NCI-H128 (cell line): ENCODE results near the gene HNRNPUL1.
"Not testable (repeated sequence)": the region's sequence is repeated elsewhere in the genome, so short reads cannot be mapped to it uniquely, and the experiment has no call there.

ENCODE experiments used
- DNase-seq: peaks from one replicate; lab custom pipeline; 2025; ENCODE audit not compliant: unreplicated experiment; lab: John Stamatoyannopoulos, UW

The HNRNPUL1 gene

GRCh38 chr19:41324231-41324702, 60.1 kb downstream of the HNRNPUL1 start:
- no peak for DNase-seq

DNA sequence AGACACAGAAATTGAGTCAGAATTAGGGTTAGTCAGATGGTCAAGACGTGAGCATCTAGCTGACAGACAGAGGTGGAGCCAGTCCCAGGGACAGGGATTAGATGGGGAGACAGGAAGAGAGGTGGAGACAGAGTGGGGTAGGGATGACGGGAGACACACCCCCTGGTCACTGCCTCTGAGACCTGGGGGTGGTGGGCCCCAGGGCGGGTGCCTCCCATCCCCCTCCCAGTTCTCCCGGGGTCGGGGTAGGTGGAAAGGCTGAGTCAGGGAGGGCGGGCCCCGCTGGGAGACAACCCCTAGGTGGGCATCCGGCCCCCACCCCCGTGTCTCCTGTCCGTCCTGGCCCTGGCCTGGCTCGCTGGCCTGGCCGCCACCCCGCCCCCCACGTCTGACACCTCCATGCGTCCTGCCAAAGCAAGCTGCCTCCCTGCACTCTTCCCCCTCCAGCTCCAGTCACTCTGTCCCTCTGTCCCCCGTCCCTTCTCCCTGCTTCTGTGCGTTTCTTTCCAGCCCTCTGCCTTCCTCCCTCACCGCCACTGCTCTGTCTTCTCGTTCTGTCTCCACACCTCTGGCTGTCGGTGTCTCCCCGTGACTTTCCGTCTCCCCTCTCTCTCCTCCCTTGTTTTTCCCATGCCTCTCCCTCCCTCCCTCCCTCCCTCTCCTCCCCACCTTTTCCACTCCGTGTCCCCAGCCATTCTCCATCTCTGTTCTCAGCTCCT, 60.9 kb downstream of the HNRNPUL1 start:
- DNase-seq, result no peak

DNA sequence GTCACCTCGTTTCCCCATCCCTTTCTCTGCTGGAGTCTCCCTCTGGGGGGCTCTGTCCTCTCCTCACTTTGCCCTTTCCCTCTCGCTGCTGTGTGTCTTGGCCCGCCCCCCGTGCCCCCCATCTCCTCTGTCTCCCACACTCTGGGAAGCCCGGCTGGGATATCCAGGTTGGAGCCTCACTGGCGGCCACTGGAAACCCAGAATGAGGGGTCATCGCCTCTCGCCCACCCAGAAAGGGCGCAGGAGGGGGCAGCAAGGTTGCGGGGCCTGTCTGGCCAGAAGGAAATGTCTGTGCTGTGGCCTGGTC, 61.4 kb downstream of the HNRNPUL1 start:
- no peak for DNase-seq

DNA sequence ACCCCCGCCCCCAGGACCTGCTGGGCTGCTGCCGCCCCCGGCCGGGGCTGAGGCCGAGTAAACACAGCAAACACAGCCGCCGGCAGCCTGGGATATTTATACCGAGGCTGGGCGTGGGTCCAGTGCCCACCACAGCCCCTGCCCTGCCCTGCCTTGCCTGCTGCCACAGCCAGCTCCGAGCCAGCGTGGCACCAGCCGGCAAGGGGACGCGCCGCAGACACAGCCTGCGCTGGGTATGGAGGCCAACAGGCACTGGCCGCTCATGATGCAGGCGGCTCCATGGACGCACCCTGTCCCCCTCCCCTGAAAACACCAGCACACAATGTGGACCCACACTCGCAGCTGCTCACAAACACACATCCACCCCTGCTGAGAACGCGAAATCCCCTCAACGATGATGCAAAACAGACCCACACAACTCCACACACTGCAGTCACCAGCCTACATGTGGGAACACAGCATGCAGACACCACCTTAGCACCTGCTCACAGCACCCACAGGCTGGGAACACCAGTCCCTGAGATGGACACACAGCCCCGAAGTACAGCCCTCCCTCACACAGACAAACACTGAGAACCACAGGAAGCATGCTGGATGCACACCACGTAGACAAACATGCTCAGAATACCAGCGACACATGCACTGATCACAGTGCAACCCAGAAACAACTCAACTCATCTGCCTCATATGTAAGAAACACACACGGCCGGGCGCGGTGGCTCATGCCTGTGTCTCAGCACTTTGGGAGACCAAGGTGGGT, 62.0 kb downstream of the HNRNPUL1 start:
- no peak for DNase-seq

DNA sequence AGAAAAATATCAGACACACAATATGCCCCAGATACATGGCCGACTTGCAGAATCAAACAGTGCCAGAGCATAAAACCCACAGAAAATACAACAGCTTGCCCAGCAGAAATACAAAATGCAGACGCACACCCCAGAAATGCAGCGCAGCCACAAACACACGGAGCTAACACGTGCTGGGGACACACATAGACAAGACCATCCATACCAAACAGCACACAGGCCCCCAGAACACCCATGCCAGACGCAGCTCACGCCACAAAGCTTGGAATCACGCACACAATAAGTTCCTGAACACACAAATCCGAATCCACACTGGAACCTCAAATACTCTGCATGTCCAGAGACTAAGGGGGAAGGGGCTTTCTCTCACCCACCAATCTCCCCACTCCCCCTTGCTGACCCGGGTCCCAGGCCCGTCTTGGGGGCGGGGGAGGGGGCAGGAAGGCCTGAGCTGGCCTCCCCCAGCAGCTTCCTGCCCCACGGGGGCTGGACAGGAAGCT, 63.0 kb downstream of the HNRNPUL1 start:
- no peak for DNase-seq

DNA sequence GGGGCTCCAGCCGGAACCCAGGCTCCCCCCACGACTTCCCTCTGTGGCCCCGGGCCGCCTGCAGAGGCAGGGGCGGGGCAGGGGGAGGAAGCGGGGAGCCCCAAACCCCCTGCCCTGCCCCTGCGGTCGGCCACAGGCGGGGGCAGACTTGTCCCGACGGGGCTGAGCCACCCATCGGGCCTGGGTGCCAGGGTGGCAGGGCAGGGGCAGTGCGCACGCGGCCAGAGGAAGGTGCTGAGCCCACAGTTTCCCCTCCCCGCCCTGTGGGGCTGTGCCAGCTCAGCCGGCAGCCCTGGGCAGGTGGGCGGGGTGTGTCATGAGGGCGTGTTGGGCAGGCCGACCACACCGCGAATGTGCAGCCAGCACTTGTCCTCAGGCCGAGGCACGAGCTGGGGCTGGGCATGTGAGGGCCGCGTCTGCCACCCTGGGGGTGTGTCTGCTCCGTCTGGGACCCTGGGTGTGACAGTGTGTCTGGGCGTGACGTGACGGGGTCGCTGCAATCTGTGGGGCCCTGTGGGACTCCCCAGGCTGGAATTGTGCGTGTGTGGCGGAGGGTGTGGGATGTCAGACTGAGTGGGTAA, 63.5 kb downstream of the HNRNPUL1 start:
- DNase-seq, result no peak

GRCh38 chr19:41328157-41328841, 64.1 kb downstream of the HNRNPUL1 start:
- DNase-seq, result no peak

- no peak for DNase-seq
Observed at GRCh38 chr19:41328842-41329225, 64.7 kb downstream of the HNRNPUL1 start.

DNA sequence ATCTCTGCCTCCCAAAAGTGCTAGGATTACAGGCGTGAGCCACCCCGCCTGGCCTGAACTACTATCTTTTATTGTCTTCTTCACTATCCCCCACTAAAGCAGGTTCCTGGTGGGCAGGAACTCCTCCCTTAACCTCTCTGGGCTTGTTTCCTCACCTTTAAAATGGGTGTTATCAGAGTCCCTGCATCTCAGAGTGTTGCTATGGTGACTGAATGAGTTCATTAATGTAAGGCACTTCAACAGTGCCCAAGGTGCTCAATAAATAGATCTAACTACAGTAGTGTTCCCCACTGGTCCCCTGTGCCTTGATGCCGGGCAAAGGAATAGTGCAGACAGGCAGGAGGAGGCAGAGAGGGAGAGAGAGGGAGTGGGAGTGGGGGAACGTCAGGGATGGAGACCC, 66.3 kb downstream of the HNRNPUL1 start:
- DNase-seq, result no peak

DNA sequence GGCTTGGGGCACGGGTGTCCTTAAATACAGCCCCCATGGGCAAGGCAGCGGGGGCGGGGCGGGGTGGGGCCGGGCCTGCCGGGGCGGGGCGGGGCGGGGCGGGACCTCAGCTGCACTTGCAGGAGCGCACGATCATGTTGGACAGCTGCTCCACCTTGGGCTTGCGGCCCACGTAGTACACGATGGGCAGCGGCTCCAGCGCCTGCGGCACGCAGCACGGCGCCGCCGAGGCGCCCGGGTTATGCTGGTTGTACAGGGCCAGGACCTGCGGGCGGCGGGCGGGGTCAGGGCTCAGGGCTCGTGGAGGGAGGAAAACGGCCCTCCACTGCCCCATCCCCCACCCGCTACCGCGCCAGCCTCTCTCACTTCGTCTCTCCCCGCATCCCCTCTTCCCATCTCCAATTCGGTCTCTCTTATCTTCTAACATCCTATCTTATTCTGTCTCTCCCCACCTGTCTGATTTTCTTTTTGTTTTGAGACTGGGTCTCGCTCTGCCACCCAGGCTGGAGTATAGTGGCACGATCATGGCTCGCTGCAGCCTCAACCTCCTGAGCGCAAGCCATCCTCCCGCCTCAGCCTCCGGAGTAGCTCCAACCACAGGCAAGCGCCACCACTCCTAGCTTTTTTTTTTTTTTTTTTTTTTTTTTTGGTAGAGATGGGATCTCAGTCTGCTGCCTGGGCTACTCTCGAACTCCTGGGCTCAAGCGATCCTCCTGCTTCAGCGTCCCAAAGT, 66.9 kb downstream of the HNRNPUL1 start:
- no peak for DNase-seq

GRCh38 chr19:41332000-41332399, 67.8 kb downstream of the HNRNPUL1 start:
- DNase-seq, result no peak

DNA sequence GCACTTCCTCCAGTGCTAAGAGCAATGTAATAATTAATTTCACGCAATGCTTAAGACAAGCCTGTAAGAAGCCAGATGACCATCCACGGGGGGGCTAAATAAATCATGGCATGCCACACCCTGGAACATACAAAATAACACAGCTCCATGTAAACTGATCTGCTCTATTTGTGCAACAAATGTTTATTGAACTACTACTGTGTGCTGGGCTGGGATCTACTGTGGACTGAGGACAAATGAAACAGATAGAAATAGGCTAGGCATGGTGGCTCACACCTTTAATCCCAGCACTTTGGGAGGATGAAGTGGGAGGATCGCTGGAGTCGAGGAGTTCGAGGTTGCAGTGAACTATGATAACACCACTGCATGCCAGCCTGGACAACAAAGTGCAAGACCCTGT, 68.3 kb downstream of the HNRNPUL1 start:
- DNase-seq, result no peak

DNA sequence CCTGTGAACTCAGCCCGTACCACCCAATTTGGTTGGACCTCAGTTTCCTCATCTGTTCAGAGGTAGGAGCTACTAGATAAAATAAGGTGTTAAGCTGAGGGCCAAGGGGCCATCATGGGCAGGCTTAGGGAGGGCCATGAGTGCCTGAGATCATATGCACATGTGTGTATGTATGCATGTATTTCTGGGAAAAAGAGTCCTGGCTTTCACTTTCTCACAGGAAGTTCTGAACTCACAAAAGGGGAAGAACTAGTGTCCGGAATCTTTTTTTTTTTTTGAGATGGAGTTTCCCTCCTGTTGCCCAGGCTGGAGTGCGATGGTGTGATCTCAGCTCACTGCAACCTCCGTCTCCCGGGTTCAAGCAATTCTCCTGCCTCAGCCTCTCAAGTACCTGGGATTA, 70.6 kb downstream of the HNRNPUL1 start:
- no peak for DNase-seq

DNA sequence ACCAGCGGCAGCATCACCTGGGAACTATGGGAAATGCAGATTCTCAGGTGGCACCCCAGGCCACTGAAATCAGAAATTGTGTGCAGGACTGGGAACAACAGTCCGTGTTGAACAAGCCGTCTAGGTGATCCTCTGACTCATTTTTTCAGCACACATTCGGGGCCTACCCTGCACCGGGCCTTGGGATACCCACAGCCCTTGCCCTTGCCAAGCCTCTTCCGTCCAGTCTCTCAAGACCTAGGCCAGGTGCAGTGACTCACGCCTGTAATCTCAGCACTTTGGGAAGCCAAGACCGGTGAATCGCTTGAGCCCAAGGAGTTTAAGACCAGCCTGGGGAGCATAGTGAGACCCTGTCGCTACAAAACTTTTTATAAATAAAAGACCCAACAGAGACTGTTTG, 71.3 kb downstream of the HNRNPUL1 start:
- no peak for DNase-seq

DNA sequence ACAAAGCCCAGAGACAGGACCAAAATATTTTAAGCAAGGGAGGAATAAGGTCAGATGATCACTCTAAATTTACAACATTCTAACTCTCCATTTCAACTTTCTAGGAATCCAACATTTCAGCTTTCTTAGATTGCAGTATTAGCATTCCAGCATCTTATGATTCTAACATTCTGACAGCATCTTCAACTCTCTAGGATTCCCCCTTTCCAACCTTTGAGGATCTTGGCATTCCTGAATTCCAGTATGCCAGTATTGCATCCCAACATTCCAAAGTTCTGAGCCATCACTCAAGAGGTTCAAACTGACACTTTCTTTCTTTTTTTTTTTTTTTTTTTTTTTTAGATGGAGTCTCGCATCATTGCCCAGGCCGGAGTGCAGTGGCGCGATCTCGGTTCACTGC, 75.8 kb downstream of the HNRNPUL1 start:
- no peak for DNase-seq

DNA sequence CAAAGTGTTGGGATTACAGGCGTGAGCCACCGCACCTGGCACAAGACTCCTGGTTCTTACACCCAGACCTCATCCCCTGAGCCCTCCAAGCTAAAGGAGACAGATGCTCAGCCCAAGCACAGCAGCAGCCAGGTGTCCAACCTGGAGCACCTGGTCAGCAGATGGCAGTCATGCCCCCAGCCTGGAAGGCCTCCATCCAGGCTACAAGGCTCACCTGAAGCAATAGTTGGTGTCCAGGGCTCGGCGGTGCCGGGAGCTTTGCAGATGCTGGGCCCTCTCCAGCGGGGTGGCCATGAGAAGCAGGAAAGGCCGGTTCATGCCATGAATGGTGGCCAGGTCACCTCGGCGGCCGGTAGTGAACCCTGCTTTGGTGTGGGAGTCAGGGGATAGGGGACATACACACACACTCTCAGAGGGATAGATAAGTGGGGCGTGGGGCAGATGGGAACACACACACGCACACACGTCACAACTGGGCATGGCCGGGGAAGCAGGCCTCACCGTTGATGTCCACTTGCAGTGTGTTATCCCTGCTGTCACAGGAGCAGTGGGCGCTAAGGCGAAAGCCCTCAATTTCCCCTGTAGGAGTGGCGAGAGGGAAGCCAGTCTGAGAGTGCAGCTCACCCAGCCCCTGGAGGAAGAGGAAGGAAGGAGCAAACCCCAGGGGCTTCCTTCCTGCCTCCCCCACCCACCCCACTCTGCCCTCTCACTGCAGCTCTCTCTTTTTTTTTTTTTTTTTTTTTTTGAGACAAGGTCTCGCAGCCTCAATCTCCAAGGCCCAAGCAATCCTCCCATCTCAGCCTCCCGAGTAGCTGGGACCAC, 77.7 kb downstream of the HNRNPUL1 start:
- DNase-seq, result no peak

GRCh38 chr19:41344162-41344561, 80.0 kb downstream of the HNRNPUL1 start:
- DNase-seq, result no peak

DNA sequence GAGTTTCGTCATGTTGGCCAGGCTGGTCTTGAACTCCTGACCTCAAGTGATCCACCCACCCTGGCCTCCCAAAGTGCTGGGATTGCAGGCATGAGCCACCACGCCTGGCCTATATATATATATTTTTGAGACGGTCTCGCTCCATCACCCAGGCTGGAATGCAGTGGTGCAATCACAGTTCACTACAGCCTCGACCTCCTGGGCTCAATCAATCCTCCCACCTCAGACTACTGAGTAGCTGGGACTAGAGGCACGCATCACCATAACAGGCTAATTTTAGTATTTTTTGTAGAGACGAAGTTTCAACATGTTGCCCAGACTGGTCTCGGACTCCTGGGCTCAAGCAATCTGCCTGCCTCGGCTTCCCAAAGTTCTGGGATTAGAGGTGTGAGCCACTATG, 82.7 kb downstream of the HNRNPUL1 start:
- not testable (repeated sequence) for DNase-seq

DNA sequence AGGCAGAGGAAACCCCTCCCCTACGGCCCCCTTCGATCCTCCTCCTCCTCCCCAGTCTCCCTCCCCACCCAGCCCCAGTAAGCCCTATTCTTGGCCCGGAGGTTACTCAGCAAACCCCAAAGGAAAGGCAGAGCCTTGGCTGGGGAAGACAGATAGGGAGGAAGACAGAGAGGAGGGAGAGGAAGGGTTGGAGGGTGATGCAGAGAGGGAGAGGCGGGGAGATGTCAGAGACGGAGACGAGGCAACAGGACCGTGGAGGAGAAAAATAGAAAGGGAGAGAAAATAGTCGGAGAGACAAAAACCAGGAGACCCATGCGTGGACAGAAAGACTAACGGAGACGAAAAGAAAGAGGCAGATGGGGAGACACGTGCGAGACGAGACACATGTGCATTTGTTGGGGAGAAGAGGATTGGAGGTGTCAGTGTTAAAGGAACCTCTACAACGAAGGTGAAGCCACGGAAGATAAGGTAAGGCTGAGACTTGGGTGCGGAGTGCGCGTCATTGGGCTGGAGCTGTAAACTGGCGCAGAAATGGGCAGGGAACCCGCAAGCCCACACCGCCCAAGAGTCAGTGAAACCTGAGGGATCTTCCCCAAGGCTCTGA, 86.7 kb downstream of the HNRNPUL1 start:
- no peak for DNase-seq
